Thoracic aorta (tissue), 2 donors: Measurements from ENCODE around the gene C2orf78. TPM values are rescaled to one million over a fixed set of nuclear protein-coding genes. Genes with fewer than 3 reads are reported as not detected.
"Not testable (repeated sequence)": the region's sequence is repeated elsewhere in the genome, so short reads cannot be mapped to it uniquely, and the experiment has no call there.

Experiments
- ATAC-seq: fragments of 150-250 bp; one replicate; pipeline ENCODE4 v1.8.0; 2017; ENCODE audit warnings: low read depth; ENCODE audit not compliant: insufficient number of reproducible peaks, low FRiP score
- DNase-seq: peaks from one replicate; pipeline ENCODE4 v3.0.0-alpha.2; 2020; ENCODE audit warnings: low spot score
- H3K27ac ChIP-seq, 2 donors: fragments of 200-600 bp; sonication (generic); 1 replicate in 1 of 2; 2 replicates in 1 of 2; pipeline ENCODE4 v1.5.1; 2016; ENCODE audit warnings: mild to moderate bottlenecking in 2 of 2, moderate library complexity in 2 of 2
- H3K27me3 ChIP-seq: fragments of 200-600 bp; sonication (generic); replicated peaks from 2 replicates; pipeline ENCODE4 v1.6.0; 2016; ENCODE audit warnings: mild to moderate bottlenecking; ENCODE audit not compliant: insufficient read depth
- H3K36me3 ChIP-seq: fragments of 200-600 bp; sonication (generic); one replicate; pipeline ENCODE4 v1.5.1; 2016
- H3K4me1 ChIP-seq, 2 donors: fragments of 200-600 bp; sonication (generic); 1 replicate in 1 of 2; 2 replicates in 1 of 2; pipeline versions ENCODE4 v1.5.1 to v1.6.0; 2016; ENCODE audit warnings: low read depth in 2 of 2, mild to moderate bottlenecking in 1 of 2; ENCODE audit not compliant: control insufficient read depth in 1 of 2
- H3K4me3 ChIP-seq: fragments of 200-600 bp; sonication (generic); 2 replicates; pipeline ENCODE4 v1.5.1; 2016; ENCODE audit warnings: mild to moderate bottlenecking
- H3K9me3 ChIP-seq: fragments of 200-600 bp; sonication (generic); 2 replicates; pipeline ENCODE4 v1.5.1; 2016
- total RNA-seq, 2 donors: library from RNA; depleted of rRNA; stranded (reverse); fragments of >200 nt; gene quantifications; one replicate each; pipeline versions ENCODE4 v1.1.0 to v1.2.3, GENCODE V29; 2016
- TF ChIP-seq, protein P1 (sequence below): fragments of 200-600 bp; sonication (generic); IDR thresholded peaks from one replicate; pipeline ENCODE4 v1.5.1; 2019; ENCODE audit warnings: antibody characterized with exemption

Gene C2orf78
- total RNA-seq, 2 donors from 2014 or later: not detected

GRCh38 chr2:73770725-73771124, 13.3 kb upstream of the C2orf78 start:
- Histone ChIP-seq H3K27me3 (no peaks in the 10 kb centered on the region), H3K9me3 (no peaks in the 10 kb centered on the region), H3K36me3 (peaks cover 39% of the 10 kb centered on the region), H3K27ac (no peak overlapping the region), H3K4me3 (no peak overlapping the region), H3K4me1 (no peaks in the 10 kb centered on the region)
- TF ChIP-seq, protein P1, sequence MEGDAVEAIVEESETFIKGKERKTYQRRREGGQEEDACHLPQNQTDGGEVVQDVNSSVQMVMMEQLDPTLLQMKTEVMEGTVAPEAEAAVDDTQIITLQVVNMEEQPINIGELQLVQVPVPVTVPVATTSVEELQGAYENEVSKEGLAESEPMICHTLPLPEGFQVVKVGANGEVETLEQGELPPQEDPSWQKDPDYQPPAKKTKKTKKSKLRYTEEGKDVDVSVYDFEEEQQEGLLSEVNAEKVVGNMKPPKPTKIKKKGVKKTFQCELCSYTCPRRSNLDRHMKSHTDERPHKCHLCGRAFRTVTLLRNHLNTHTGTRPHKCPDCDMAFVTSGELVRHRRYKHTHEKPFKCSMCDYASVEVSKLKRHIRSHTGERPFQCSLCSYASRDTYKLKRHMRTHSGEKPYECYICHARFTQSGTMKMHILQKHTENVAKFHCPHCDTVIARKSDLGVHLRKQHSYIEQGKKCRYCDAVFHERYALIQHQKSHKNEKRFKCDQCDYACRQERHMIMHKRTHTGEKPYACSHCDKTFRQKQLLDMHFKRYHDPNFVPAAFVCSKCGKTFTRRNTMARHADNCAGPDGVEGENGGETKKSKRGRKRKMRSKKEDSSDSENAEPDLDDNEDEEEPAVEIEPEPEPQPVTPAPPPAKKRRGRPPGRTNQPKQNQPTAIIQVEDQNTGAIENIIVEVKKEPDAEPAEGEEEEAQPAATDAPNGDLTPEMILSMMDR: no peak
- ATAC-seq: no peak
- no peak for DNase-seq

- H3K36me3 ChIP-seq: peaks cover 25% of the 10 kb centered on the region
- ATAC-seq (no peak), DNase-seq (no peak)
- H3K4me1 ChIP-seq: no peaks in the 10 kb centered on the region
- H3K27me3 ChIP-seq: no peaks in the 10 kb centered on the region
- H3K4me3 ChIP-seq: no peak overlapping the region
- no peak overlapping the region for H3K27ac ChIP-seq
- TF ChIP-seq, protein P1: no peak
- no peaks in the 10 kb centered on the region for H3K9me3 ChIP-seq
These were observed 11.2 kb upstream of the C2orf78 start for GRCh38 chr2:73772819-73773218.

DNA sequence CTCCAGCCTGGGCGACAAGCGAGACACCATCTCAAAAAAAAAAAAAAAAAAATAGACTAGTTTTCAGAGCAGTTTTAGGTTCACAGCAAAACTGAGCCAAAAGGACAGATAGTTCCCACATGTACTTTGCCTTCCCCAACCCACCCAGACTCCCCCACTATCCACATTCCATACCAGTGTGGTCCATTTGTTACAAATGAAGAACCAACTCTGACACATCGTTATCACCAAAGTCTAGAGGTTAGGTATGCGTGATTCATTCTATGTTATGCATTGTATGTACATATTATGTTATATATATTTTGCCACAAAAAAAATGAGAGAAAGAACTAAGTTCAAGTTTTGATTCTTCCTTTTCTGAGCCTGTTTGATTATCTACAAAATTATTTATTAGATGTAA, 7.6 kb upstream of the C2orf78 start:
- no peak for DNase-seq
- peaks cover 18% of the 10 kb centered on the region for H3K36me3 ChIP-seq
- no peak overlapping the region for H3K27ac ChIP-seq
- TF ChIP-seq, protein P1: no peak
- no peak overlapping the region for H3K4me3 ChIP-seq
- no peaks in the 10 kb centered on the region for H3K9me3 ChIP-seq
- peaks cover 10 to 16% of the 10 kb centered on the region in 2 donors for H3K4me1 ChIP-seq
- no peaks in the 10 kb centered on the region for H3K27me3 ChIP-seq
- ATAC-seq: no peak

GRCh38 chr2:73776869-73777519, 7.0 kb upstream of the C2orf78 start:
- ATAC-seq: no peak
- H3K27ac ChIP-seq: no peak overlapping the region
- no peaks in the 10 kb centered on the region for H3K9me3 ChIP-seq
- peaks cover 10 to 16% of the 10 kb centered on the region in 2 donors for H3K4me1 ChIP-seq
- H3K27me3 ChIP-seq: no peaks in the 10 kb centered on the region
- DNase-seq: no peak
- H3K36me3 ChIP-seq: peaks cover 16% of the 10 kb centered on the region
- TF ChIP-seq, protein P1: no peak
- H3K4me3 ChIP-seq: no peak overlapping the region

GRCh38 chr2:73778867-73779466, 5.0 kb upstream of the C2orf78 start:
- H3K9me3 ChIP-seq, H3K36me3 ChIP-seq, H3K27me3 ChIP-seq, DNase-seq, ATAC-seq: not testable (repeated sequence)
- Histone ChIP-seq H3K27ac (peak overlapping the region in 1 of 2 donors; percentile 82), H3K4me1 (peaks cover 10 to 16% of the 10 kb centered on the region in 2 donors), H3K4me3 (peak overlapping the region; percentile 79)
